Astrocyte (in vitro differentiated cells and primary cell): ENCODE measurements around the gene IGF2BP2. TPM values are rescaled to one million over a fixed set of nuclear protein-coding genes. Genes with fewer than 3 reads are reported as not detected.
"Not testable (repeated sequence)": the region's sequence is repeated elsewhere in the genome, so short reads cannot be mapped to it uniquely, and the experiment has no call there.

Experiments used
- DNase-seq: peaks from one replicate; pipeline ENCODE4 v3.0.0-alpha.2; 2010; ENCODE audit warnings: low read depth
- FAIRE-seq: peaks from 2 replicates; lab custom pipeline; 2011; peaks lifted over from hg19 to GRCh38; lab: Jason Lieb, UNC
- H2AFZ ChIP-seq: 2 replicates; pipeline ENCODE4 v1.6.0; 2012; ENCODE audit warnings: low read depth, low read length, inconsistent platforms
- H3K27ac ChIP-seq: 2 replicates; pipeline ENCODE4 v1.5.1; 2011; ENCODE audit warnings: low read depth, low read length, inconsistent platforms
- H3K27me3 ChIP-seq: 2 replicates; pipeline ENCODE4 v1.6.0; 2011; ENCODE audit warnings: low read length, inconsistent platforms; ENCODE audit not compliant: insufficient read depth
- H3K36me3 ChIP-seq: 2 replicates; pipeline ENCODE4 v1.5.1; 2011; ENCODE audit warnings: low read length, inconsistent platforms; ENCODE audit not compliant: insufficient read depth
- H3K4me1 ChIP-seq: 2 replicates; pipeline ENCODE4 v1.5.1; 2011; ENCODE audit warnings: low read length, inconsistent platforms; ENCODE audit not compliant: insufficient read depth
- H3K4me2 ChIP-seq: 2 replicates; pipeline ENCODE4 v1.6.0; 2012; ENCODE audit warnings: low read length, inconsistent platforms
- H3K4me3 ChIP-seq: 2 replicates; pipeline ENCODE4 v1.5.1; 2011; ENCODE audit warnings: low read depth, mild to moderate bottlenecking, low read length, inconsistent platforms; ENCODE audit not compliant: insufficient read depth
- H3K79me2 ChIP-seq: 2 replicates; pipeline ENCODE4 v1.6.0; 2012; ENCODE audit warnings: mild to moderate bottlenecking, low read length, inconsistent platforms; ENCODE audit not compliant: insufficient read depth
- H3K9ac ChIP-seq: 2 replicates; pipeline ENCODE4 v1.6.0; 2012; ENCODE audit warnings: mild to moderate bottlenecking, low read length, inconsistent platforms
- H3K9me3 ChIP-seq: 2 replicates; pipeline ENCODE4 v1.5.1; 2012; ENCODE audit warnings: low read depth, mild to moderate bottlenecking, low read length, inconsistent platforms; ENCODE audit not compliant: insufficient read depth
- H4K20me1 ChIP-seq: 2 replicates; pipeline ENCODE4 v1.6.0; 2012; ENCODE audit warnings: low read length, inconsistent platforms; ENCODE audit not compliant: insufficient read depth
- H3K27ac Mint-ChIP-seq: one replicate; pipeline ENCODE4 v1.8.0; 2021; ENCODE audit warnings: mild to moderate bottlenecking, mixed read lengths; ENCODE audit not compliant: unreplicated experiment
- H3K27me3 Mint-ChIP-seq: one replicate; pipeline ENCODE4 v1.8.0; 2021; ENCODE audit warnings: low read depth, mixed read lengths; ENCODE audit not compliant: unreplicated experiment
- H3K36me3 Mint-ChIP-seq: one replicate; pipeline ENCODE4 v1.8.0; 2021; ENCODE audit warnings: low read depth, mixed read lengths; ENCODE audit not compliant: unreplicated experiment
- H3K4me1 Mint-ChIP-seq: one replicate; pipeline ENCODE4 v1.8.0; 2021; ENCODE audit warnings: low read depth, mixed read lengths; ENCODE audit not compliant: unreplicated experiment
- H3K4me3 Mint-ChIP-seq: one replicate; pipeline ENCODE4 v1.8.0; 2021; ENCODE audit warnings: mild to moderate bottlenecking, moderate library complexity, mixed read lengths; ENCODE audit not compliant: unreplicated experiment
- H3K9me3 Mint-ChIP-seq: one replicate; pipeline ENCODE4 v1.8.0; 2021; ENCODE audit warnings: mild to moderate bottlenecking, mixed read lengths; ENCODE audit not compliant: unreplicated experiment
- CTCF ChIP-seq: IDR thresholded peaks from 2 replicates; pipeline ENCODE4 v1.5.1; 2011; ENCODE audit warnings: low read depth, mild to moderate bottlenecking, inconsistent platforms, low read length, moderate library complexity; ENCODE audit not compliant: insufficient read depth
- EZH2 ChIP-seq: IDR thresholded peaks from 2 replicates; pipeline ENCODE4 v1.6.1; 2012; ENCODE audit warnings: mild to moderate bottlenecking, low read length, inconsistent platforms; ENCODE audit not compliant: insufficient read depth
- total RNA-seq: library from RNA; stranded (reverse); gene quantifications from 2 replicates; pipeline ENCODE4 v1.2.1, GENCODE V29; 2021

IGF2BP2 gene
- total RNA-seq, 1 donor from 2014 or later: 162 TPM

GRCh38 chr3:185813691-185814215 is 11.1 kb downstream of the IGF2BP2 start:
- Mint-ChIP-seq H3K9me3 (no peaks in the 10 kb centered on the region), H3K4me1 (peaks cover 65% of the 10 kb centered on the region), H3K27ac (peak overlapping the region; percentile 92), H3K27me3 (no peaks in the 10 kb centered on the region), H3K4me3 (peak overlapping the region; percentile 62), H3K36me3 (peaks cover 4% of the 10 kb centered on the region)
- FAIRE-seq: no peak
- H3K4me2 ChIP-seq: peak overlapping the region; percentile 65
- no peaks in the 10 kb centered on the region for H3K9me3 ChIP-seq
- H3K36me3 ChIP-seq: no peaks in the 10 kb centered on the region
- peak; percentile 89 for DNase-seq
- TF ChIP-seq CTCF (no peak), EZH2 (no peak)
- H3K27ac ChIP-seq: peak overlapping the region; percentile 59
- no peak overlapping the region for H2AFZ ChIP-seq
- peaks cover 70% of the 10 kb centered on the region for H4K20me1 ChIP-seq
- peaks cover 34% of the 10 kb centered on the region for H3K4me1 ChIP-seq
- peaks cover 100% of the 10 kb centered on the region for H3K79me2 ChIP-seq
- H3K9ac ChIP-seq: peak overlapping the region; percentile 33
- no peak overlapping the region for H3K4me3 ChIP-seq
- no peaks in the 10 kb centered on the region for H3K27me3 ChIP-seq

DNA sequence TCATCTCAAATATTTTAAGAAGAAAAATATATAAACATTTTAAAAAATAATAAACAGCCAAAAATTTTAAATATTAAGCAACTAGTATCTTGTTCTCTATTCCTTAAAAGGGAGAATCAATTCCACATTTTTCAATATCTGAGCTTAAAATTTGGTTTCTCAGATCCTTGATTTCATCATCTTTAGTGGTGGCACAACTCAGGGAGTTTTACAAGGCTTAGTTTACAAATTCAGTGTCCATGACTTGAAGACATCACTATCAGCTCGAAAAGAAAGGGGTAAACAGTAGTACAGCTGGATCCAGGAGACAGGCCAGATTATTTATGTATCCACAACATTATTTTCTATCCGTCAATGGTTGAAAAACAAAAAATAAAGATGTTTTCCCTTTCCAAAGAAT is 11.6 kb downstream of the IGF2BP2 start:
- TF ChIP-seq EZH2: no peak
- no peak for TF ChIP-seq CTCF

GRCh38 chr3:185807445-185808068 is 17.3 kb downstream of the IGF2BP2 start:
- Histone ChIP-seq H4K20me1 (peaks cover 68% of the 10 kb centered on the region), H3K79me2 (peaks cover 87% of the 10 kb centered on the region), H2AFZ (no peak overlapping the region), H3K36me3 (no peaks in the 10 kb centered on the region), H3K27ac (peak overlapping the region; percentile 43), H3K4me1 (no peaks in the 10 kb centered on the region), H3K4me3 (no peak overlapping the region), H3K9ac (no peak overlapping the region), H3K4me2 (no peak overlapping the region), H3K9me3 (no peaks in the 10 kb centered on the region), H3K27me3 (no peaks in the 10 kb centered on the region)
- Mint-ChIP-seq H3K9me3 (no peaks in the 10 kb centered on the region), H3K27me3 (no peaks in the 10 kb centered on the region), H3K36me3 (peaks cover 18% of the 10 kb centered on the region), H3K4me1 (peaks cover 18% of the 10 kb centered on the region), H3K4me3 (no peak overlapping the region), H3K27ac (peak overlapping the region; percentile 21)
- TF ChIP-seq CTCF (no peak), EZH2 (no peak)
- peak; percentile 98 for FAIRE-seq
- peak; percentile 94 for DNase-seq

More for the DNA sequence above, 11.6 kb downstream of the IGF2BP2 start:
- H3K36me3 Mint-ChIP-seq: peaks cover 4% of the 10 kb centered on the region
- no peaks in the 10 kb centered on the region for H3K9me3 Mint-ChIP-seq
- H3K4me1 ChIP-seq: peaks cover 31% of the 10 kb centered on the region
- FAIRE-seq (no peak), DNase-seq (no peak)
- H3K9ac ChIP-seq: no peak overlapping the region
- no peaks in the 10 kb centered on the region for H3K9me3 ChIP-seq
- H3K4me3 Mint-ChIP-seq: peak overlapping the region; percentile 0
- H3K79me2 ChIP-seq: peaks cover 96% of the 10 kb centered on the region
- peak overlapping the region; percentile 92 for H3K27ac Mint-ChIP-seq
- no peaks in the 10 kb centered on the region for H3K27me3 ChIP-seq
- H3K4me2 ChIP-seq: peak overlapping the region; percentile 65
- no peaks in the 10 kb centered on the region for H3K36me3 ChIP-seq
- H3K4me1 Mint-ChIP-seq: peaks cover 62% of the 10 kb centered on the region
- H4K20me1 ChIP-seq: peaks cover 68% of the 10 kb centered on the region
- H3K4me3 ChIP-seq: no peak overlapping the region
- peak overlapping the region; percentile 59 for H3K27ac ChIP-seq
- no peaks in the 10 kb centered on the region for H3K27me3 Mint-ChIP-seq
- H2AFZ ChIP-seq: no peak overlapping the region

DNA sequence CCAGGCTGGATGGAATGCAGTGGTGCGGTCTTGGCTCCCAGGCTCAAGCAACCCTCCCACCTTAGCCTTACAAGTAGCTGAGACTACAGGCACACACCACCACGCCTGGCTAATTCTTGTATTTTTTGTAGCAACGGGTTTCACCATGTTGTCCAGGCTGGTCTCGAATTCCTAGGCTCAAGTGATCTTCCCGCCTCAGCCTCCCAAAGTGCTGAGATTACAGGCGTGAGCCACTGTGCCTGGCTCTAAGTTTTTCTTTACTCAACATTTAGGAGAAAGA is 26.1 kb downstream of the IGF2BP2 start:
- H2AFZ ChIP-seq, H3K27me3 Mint-ChIP-seq, DNase-seq, H3K27me3 ChIP-seq, FAIRE-seq, H3K27ac Mint-ChIP-seq, H3K4me3 ChIP-seq, H3K36me3 ChIP-seq, H3K4me2 ChIP-seq, H3K9me3 ChIP-seq, H3K4me3 Mint-ChIP-seq, H3K27ac ChIP-seq, H3K4me1 ChIP-seq, H3K9ac ChIP-seq, H3K9me3 Mint-ChIP-seq: not testable (repeated sequence)
- Mint-ChIP-seq H3K4me1 (peaks cover 39% of the 10 kb centered on the region), H3K36me3 (peaks cover 15% of the 10 kb centered on the region)
- Histone ChIP-seq H4K20me1 (peaks cover 90% of the 10 kb centered on the region), H3K79me2 (peaks cover 95% of the 10 kb centered on the region)
